Measurements from ENCODE around the gene PTPRN2. TPM values are rescaled to one million over a fixed set of nuclear protein-coding genes. Genes with fewer than 3 reads are reported as not detected.

Gene PTPRN2
- total RNA-seq, 2 experiments from 2014 or later, result 0.70 TPM; not detected in 1

- DNase-seq (ENCODE audit: low spot score), result no peak
- Histone ChIP-seq H3K4me3 (ENCODE audit: low read depth, low read length, poor library complexity, severe bottlenecking) (no peak overlapping the region), H3K4me1 (ENCODE audit: insufficient read depth, low read length, poor library complexity, severe bottlenecking) (no peaks in the 10 kb centered on the region), H3K9me3 (ENCODE audit: low read length) (no peaks in the 10 kb centered on the region), H4K20me1 (ENCODE audit: insufficient read depth, low read length) (no peaks in the 10 kb centered on the region), H2AFZ (ENCODE audit: low read length) (no peak overlapping the region), H3K36me3 (ENCODE audit: insufficient read depth, low read length) (no peaks in the 10 kb centered on the region), H3K27ac (ENCODE audit: low read depth, low read length, poor library complexity, severe bottlenecking) (no peak overlapping the region), H3K9me2 (ENCODE audit: insufficient read depth, low read length) (no peaks in the 10 kb centered on the region), H3K79me2 (ENCODE audit: insufficient read depth, low read depth, low read length) (no peaks in the 10 kb centered on the region), H3K4me2 (ENCODE audit: low read length) (no peak overlapping the region)
- POLR2A ChIA-PET, result no interaction called here
- BruUV-seq (replicated peaks), result no TSS peak
- CTCF ChIA-PET (ENCODE audit: unreplicated experiment), result no interaction called here
- TF ChIP-seq CTCF (conservative IDR thresholded peaks at IDR 0.05; ENCODE audit: low read length) (no peak), EZH2phosphoT487 (IDR thresholded peaks at IDR 0.05; ENCODE audit: borderline replicate concordance, low read depth, low read length) (no peak)
- intact Hi-C loops (cut with micrococcal nuclease; ENCODE audit: unreplicated experiment), result no loop called here
These were observed 727.7 kb downstream of the PTPRN2 start for GRCh38 chr7:157859915-157860314.

- POLR2A ChIA-PET, result no interaction called here
- no peaks in the 10 kb centered on the region for H3K4me1 ChIP-seq (ENCODE audit: insufficient read depth, low read length, poor library complexity, severe bottlenecking)
- H3K36me3 ChIP-seq (ENCODE audit: insufficient read depth, low read length), result no peaks in the 10 kb centered on the region
- no peak overlapping the region for H3K4me3 ChIP-seq (ENCODE audit: low read depth, low read length, poor library complexity, severe bottlenecking)
- H3K9me2 ChIP-seq (ENCODE audit: insufficient read depth, low read length), result no peaks in the 10 kb centered on the region
- no peak overlapping the region for H2AFZ ChIP-seq (ENCODE audit: low read length)
- H3K9me3 ChIP-seq (ENCODE audit: low read length), result no peaks in the 10 kb centered on the region
- no peaks in the 10 kb centered on the region for H3K79me2 ChIP-seq (ENCODE audit: insufficient read depth, low read depth, low read length)
- no peaks in the 10 kb centered on the region for H4K20me1 ChIP-seq (ENCODE audit: insufficient read depth, low read length)
- CTCF ChIA-PET (ENCODE audit: unreplicated experiment), result no interaction called here
- no peak overlapping the region for H3K27ac ChIP-seq (ENCODE audit: low read depth, low read length, poor library complexity, severe bottlenecking)
- no peak for TF ChIP-seq EZH2phosphoT487 (IDR thresholded peaks at IDR 0.05; ENCODE audit: borderline replicate concordance, low read depth, low read length)
- no peak for TF ChIP-seq CTCF (conservative IDR thresholded peaks at IDR 0.05; ENCODE audit: low read length)
- no peak overlapping the region for H3K4me2 ChIP-seq (ENCODE audit: low read length)
- BruUV-seq (replicated peaks), result no TSS peak
- intact Hi-C loops (cut with micrococcal nuclease; ENCODE audit: unreplicated experiment), result no loop called here
- no peak for DNase-seq (ENCODE audit: low spot score)
These were observed 730.0 kb downstream of the PTPRN2 start for GRCh38 chr7:157857578-157858075.

GRCh38 chr7:157856873-157857577, 730.6 kb downstream of the PTPRN2 start:
- Histone ChIP-seq H3K79me2 (ENCODE audit: insufficient read depth, low read depth, low read length) (no peaks in the 10 kb centered on the region), H3K4me1 (ENCODE audit: insufficient read depth, low read length, poor library complexity, severe bottlenecking) (no peaks in the 10 kb centered on the region), H3K4me2 (ENCODE audit: low read length) (no peak overlapping the region), H3K9me2 (ENCODE audit: insufficient read depth, low read length) (no peaks in the 10 kb centered on the region), H2AFZ (ENCODE audit: low read length) (no peak overlapping the region), H3K9me3 (ENCODE audit: low read length) (no peaks in the 10 kb centered on the region), H3K4me3 (ENCODE audit: low read depth, low read length, poor library complexity, severe bottlenecking) (no peak overlapping the region), H4K20me1 (ENCODE audit: insufficient read depth, low read length) (no peaks in the 10 kb centered on the region), H3K36me3 (ENCODE audit: insufficient read depth, low read length) (no peaks in the 10 kb centered on the region), H3K27ac (ENCODE audit: low read depth, low read length, poor library complexity, severe bottlenecking) (no peak overlapping the region)
- ChIA-PET POLR2A (no interaction called here), CTCF (ENCODE audit: unreplicated experiment) (interaction anchor here (0.6 kb wide), 1 partner anchor 1355 kb away, joined by 5 read pairs; no protein-coding TSS in a partner anchor)
- TF ChIP-seq CTCF (conservative IDR thresholded peaks at IDR 0.05; ENCODE audit: low read length) (no peak), EZH2phosphoT487 (IDR thresholded peaks at IDR 0.05; ENCODE audit: borderline replicate concordance, low read depth, low read length) (no peak)
- no peak for DNase-seq (ENCODE audit: low spot score)
- intact Hi-C loops (cut with micrococcal nuclease; ENCODE audit: unreplicated experiment), result no loop called here
- no TSS peak for BruUV-seq (replicated peaks)

All from OCI-LY7 (cell line).